ENCODE measurements around the gene SLC35A4. TPM values are rescaled to one million over a fixed set of nuclear protein-coding genes. Genes with fewer than 3 reads are reported as not detected.
A peak's percentile ranks its signal among the peaks of the same experiment; 100 is the strongest.

The SLC35A4 gene
- total RNA-seq, 1 experiment from 2014 or later = 66.2 TPM

- Histone ChIP-seq H3K79me2 (ENCODE audit: low read depth) (no peaks in the 10 kb centered on the region), H3F3A (ENCODE audit: insufficient read depth, low read depth) (0 out of 2 replicates have a peak, but pooled peaks cover 4% of the 10 kb centered on the region), H3K9me3 (ENCODE audit: insufficient read depth, low read depth) (peaks cover 6% of the 10 kb centered on the region; the same call in 1 of the 2 replicates), H2AFZ (no peak overlapping the region), H3K27me3 (ENCODE audit: insufficient read depth, low read depth) (no peaks in the 10 kb centered on the region), H3K36me3 (ENCODE audit: low read depth) (no peaks in the 10 kb centered on the region), H3K27ac (no peak overlapping the region), H4K20me1 (ENCODE audit: insufficient read depth) (no peaks in the 10 kb centered on the region), H3K4me1 (replicated peaks; ENCODE audit: insufficient read depth) (peaks cover 11% of the 10 kb centered on the region), H3K4me2 (no peak overlapping the region), H3K9me2 (ENCODE audit: insufficient read depth) (no peaks in the 10 kb centered on the region), H3K4me3 (no peak overlapping the region)
- intact Hi-C loops (cut with micrococcal nuclease; ENCODE audit: unreplicated experiment) = no loop called here
- no peak for TF ChIP-seq EZH2 (IDR thresholded peaks at IDR 0.05; ENCODE audit: low read depth)
- TF ChIP-seq CTCF (conservative IDR thresholded peaks at IDR 0.05) = no peak
- CTCF ChIA-PET = no interaction called here
- POLR2A ChIA-PET (ENCODE audit: unreplicated experiment) = interaction anchor here (0.6 kb wide), 1 partner anchor 157 kb away, joined by 10 read pairs; no protein-coding TSS in a partner anchor
- DNase-seq = no peak
- no TSS peak for BruUV-seq (replicated peaks)
Observed at GRCh38 chr5:140605879-140606278, 41.3 kb downstream of the SLC35A4 start.

- peaks cover 11% of the 10 kb centered on the region for H3K4me1 ChIP-seq (replicated peaks; ENCODE audit: insufficient read depth)
- no peaks in the 10 kb centered on the region for H3K27me3 ChIP-seq (ENCODE audit: insufficient read depth, low read depth)
- intact Hi-C loops (cut with micrococcal nuclease; ENCODE audit: unreplicated experiment) = no loop called here
- ChIA-PET POLR2A (ENCODE audit: unreplicated experiment) (no interaction called here), CTCF (no interaction called here)
- no peak overlapping the region for H2AFZ ChIP-seq
- H4K20me1 ChIP-seq (ENCODE audit: insufficient read depth) = no peaks in the 10 kb centered on the region
- H3K79me2 ChIP-seq (ENCODE audit: low read depth) = no peaks in the 10 kb centered on the region
- H3K36me3 ChIP-seq (ENCODE audit: low read depth) = no peaks in the 10 kb centered on the region
- no peak overlapping the region for H3K4me3 ChIP-seq
- BruUV-seq (replicated peaks) = no TSS peak
- H3F3A ChIP-seq (ENCODE audit: insufficient read depth, low read depth) = 0 out of 2 replicates have a peak, but pooled peaks cover 4% of the 10 kb centered on the region
- no peak for TF ChIP-seq CTCF (conservative IDR thresholded peaks at IDR 0.05)
- no peak for TF ChIP-seq EZH2 (IDR thresholded peaks at IDR 0.05; ENCODE audit: low read depth)
- no peaks in the 10 kb centered on the region for H3K9me2 ChIP-seq (ENCODE audit: insufficient read depth)
- 0 out of 2 replicates have a peak overlapping the region, but pooled peaks have one; percentile 38 for H3K27ac ChIP-seq
- H3K4me2 ChIP-seq = no peak overlapping the region
- peaks cover 6% of the 10 kb centered on the region; the same call in 1 of the 2 replicates for H3K9me3 ChIP-seq (ENCODE audit: insufficient read depth, low read depth)
- no peak for DNase-seq
Observed at GRCh38 chr5:140607031-140607430, 42.4 kb downstream of the SLC35A4 start.

DNA sequence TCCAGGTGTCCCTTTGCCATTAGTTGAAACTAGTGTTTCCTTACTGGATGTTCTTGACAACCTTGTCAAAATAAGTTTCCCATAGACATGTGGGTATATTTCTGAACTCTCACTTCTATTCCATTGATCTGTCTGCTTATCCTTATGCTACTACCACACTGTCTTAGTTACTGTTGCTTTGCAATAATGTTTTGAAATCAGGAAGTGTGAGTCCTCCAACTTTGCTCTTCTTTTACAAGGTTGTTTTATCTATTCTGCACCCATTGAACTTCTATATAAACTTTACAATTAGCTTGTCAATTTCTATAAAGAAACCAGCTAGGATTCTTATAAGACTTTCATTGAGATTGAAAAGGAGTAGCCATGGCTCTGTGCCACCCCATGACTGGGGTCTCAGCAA, 44.1 kb downstream of the SLC35A4 start:
- TF ChIP-seq CTCF (conservative IDR thresholded peaks at IDR 0.05) (no peak), EZH2 (IDR thresholded peaks at IDR 0.05; ENCODE audit: low read depth) (no peak)

More for the DNA sequence above, 44.1 kb downstream of the SLC35A4 start:
- Histone ChIP-seq H3K4me3 (no peak overlapping the region), H3K9me3 (ENCODE audit: insufficient read depth, low read depth) (no peaks in the 10 kb centered on the region), H3F3A (ENCODE audit: insufficient read depth, low read depth) (0 out of 2 replicates have a peak, but pooled peaks cover 4% of the 10 kb centered on the region), H3K4me2 (no peak overlapping the region), H3K27ac (no peak overlapping the region), H3K27me3 (ENCODE audit: insufficient read depth, low read depth) (no peaks in the 10 kb centered on the region), H3K4me1 (replicated peaks; ENCODE audit: insufficient read depth) (peaks cover 5% of the 10 kb centered on the region), H2AFZ (no peak overlapping the region), H4K20me1 (ENCODE audit: insufficient read depth) (no peaks in the 10 kb centered on the region), H3K9me2 (ENCODE audit: insufficient read depth) (no peaks in the 10 kb centered on the region), H3K36me3 (ENCODE audit: low read depth) (no peaks in the 10 kb centered on the region), H3K79me2 (ENCODE audit: low read depth) (no peaks in the 10 kb centered on the region)
- ChIA-PET CTCF (no interaction called here), POLR2A (ENCODE audit: unreplicated experiment) (no interaction called here)
- intact Hi-C loops (cut with micrococcal nuclease; ENCODE audit: unreplicated experiment) = no loop called here
- no TSS peak for BruUV-seq (replicated peaks)
- DNase-seq = no peak

Measured in PC-9 (cell line).